LHCN-M2 (cell line): ENCODE data around the gene MESP2. TPM values are rescaled to one million over a fixed set of nuclear protein-coding genes. Genes with fewer than 3 reads are reported as not detected.
A peak's percentile ranks its signal among the peaks of the same experiment; 100 is the strongest.

ENCODE experiments used
- DNase-seq: peaks from one replicate; pipeline ENCODE4 v3.0.0-alpha.2; 2012; ENCODE audit warnings: low read depth
- polyA plus RNA-seq: library from polyadenylated mRNA; unstranded; fragments of >200 nt; gene quantifications from one replicate; pipeline ENCODE4 v1.2.1, GENCODE V29; 2012; ENCODE audit warnings: missing spikeins
- total RNA-seq: library from RNA; depleted of rRNA; stranded (reverse); fragments of >200 nt; gene quantifications from 2 replicates; pipeline ENCODE4 v1.2.3, GENCODE V29; 2014; rRNA removed

Gene MESP2, protein sequence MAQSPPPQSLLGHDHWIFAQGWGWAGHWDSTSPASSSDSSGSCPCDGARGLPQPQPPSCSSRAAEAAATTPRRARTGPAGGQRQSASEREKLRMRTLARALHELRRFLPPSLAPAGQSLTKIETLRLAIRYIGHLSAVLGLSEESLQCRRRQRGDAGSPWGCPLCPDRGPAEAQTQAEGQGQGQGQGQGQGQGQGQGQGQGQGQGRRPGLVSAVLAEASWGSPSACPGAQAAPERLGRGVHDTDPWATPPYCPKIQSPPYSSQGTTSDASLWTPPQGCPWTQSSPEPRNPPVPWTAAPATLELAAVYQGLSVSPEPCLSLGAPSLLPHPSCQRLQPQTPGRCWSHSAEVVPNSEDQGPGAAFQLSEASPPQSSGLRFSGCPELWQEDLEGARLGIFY
- 0.06 and 0.45 TPM in 2 replicates for total RNA-seq
- polyA plus RNA-seq, result 0.35 TPM

DNA sequence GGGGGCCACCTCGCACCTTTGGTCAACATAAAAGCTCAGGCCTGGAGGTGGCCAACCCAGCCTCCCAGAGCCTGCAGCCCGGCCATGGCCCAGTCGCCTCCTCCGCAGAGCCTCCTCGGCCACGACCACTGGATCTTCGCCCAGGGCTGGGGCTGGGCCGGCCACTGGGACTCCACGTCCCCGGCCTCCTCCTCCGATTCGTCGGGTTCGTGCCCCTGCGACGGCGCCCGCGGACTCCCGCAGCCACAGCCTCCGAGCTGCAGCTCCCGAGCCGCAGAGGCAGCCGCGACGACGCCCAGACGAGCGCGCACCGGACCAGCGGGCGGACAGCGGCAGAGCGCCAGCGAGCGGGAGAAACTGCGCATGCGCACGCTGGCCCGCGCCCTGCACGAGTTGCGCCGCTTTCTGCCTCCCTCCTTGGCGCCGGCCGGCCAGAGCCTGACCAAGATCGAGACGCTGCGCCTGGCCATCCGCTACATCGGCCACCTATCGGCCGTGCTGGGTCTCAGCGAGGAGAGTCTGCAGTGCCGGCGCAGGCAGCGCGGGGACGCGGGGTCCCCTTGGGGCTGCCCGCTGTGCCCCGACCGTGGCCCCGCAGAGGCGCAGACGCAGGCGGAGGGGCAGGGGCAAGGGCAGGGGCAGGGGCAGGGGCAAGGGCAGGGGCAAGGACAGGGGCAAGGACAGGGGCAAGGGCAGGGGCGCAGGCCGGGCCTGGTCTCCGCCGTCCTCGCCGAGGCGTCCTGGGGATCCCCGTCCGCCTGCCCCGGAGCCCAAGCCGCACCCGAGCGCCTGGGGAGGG lies at the start of gene MESP2:
TSS of gene MESP2 (plus strand) at position 59 of the 799 bp plus-strand sequence. CDS start at position 85, 26 bp downstream.
- DNase-seq, result peak; percentile 63

DNA sequence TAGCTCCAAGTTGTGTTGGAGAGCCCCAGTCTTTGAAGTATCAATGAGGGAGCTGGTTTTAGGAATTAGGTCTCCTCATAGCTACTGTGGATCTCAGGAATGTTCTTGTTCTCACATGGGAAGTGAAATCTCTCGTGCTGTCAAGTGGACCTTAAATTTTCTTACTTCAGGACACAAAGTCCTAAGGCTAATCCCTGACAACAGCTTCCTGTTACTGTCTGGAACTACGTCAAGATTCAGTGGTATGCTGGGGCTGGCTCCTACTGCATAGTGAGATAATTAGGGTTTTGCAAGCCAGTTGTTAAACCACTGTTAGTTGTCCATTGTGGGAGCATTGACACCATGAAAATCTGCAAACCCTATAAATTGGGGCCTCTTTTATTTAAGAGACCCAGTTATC lies 47.9 kb upstream of the MESP2 start:
- DNase-seq, result peak; percentile 69

DNA sequence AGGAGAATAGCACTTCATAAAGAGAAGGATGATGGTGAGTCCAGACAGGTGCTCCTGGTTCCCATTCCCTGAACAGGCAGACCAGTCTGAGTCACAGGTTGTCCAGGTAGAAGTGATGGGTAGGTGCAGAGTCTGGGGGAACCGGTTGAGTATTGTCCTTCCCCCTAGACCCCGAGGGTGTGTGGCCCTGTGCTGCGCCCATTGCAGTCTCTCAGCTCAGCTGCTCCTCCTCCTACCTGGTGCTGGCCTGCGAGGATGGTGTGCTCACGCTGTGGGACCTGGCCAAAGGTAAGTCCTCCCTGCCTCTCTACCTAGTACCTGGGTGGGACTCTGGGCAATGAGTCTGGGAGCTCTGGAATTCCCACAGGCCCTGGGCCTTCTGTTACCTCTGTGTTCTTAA lies 44.9 kb upstream of the MESP2 start:
- no peak for DNase-seq

DNA sequence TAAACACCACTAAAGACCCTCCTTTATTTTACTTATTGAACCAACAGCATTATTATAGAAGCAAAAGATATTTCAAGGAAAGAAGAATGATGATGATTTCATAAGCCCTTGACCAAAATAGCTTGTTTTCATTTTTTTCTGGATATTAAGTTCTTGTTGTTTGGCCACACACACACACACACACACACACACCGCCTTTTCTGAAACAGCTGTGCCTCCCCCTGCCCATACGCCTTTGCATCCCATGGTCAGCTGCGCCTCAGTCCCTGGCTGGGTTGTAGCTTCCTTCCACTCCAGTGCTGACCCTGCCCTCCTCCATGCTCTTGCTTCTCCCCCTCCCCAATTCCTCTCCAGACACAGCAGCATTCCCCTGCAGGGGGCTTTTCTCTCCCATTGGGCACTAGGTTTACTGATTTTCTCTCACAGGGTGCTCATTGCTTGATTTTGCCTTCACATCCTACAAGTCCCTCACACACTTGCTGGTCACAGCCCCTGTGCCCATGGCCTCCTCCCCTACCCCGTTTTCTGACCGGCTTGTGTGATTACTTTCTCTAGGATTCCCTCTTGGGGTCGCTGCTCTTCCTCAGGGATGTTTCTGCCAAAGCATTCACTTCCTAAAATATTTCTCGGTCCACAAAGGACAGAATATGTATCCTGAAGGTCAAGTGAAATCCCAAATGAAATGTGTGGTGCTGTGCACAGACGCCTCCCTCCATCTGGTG lies 43.5 kb upstream of the MESP2 start:
- DNase-seq, result peak; percentile 49

DNA sequence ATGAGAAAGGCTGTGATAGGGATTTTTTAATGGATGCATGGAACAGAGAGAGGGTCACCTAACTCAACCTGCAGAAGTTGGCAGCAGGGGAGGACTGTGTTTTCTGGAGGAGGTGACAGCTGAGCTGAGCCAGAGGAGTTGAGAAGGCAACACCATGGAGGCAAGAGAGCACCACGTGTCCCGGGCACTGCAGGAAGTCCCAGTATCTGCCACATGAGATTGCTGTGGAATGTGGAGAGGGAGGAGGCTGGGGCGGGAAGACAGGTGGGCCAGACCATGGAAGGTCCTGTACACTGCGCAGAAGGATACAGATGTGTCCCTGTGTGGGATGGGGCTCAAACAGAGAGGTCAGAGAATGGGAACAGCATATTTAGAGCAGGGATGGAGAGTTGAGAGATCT lies 40.4 kb upstream of the MESP2 start:
- no peak for DNase-seq

DNA sequence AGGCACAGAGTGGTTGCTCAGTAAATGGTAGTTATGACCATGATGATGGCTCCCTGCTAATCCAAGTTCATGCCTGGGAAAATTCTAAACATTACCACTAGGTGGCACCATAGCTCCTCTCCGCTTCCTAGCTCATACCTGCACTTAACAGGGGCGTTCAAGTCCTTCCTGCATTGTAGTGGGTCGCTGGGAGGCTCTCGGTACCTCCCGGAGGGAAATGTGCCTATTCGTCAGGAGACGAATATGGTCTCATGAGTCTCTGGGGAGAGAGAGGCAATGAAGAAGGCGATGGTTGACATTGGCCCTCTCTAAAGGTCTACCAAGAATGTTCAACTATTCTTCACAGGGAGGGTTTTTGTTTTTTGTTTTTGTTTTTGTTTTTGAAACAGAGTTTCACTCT lies 36.0 kb upstream of the MESP2 start:
- DNase-seq, result peak; percentile 51

DNA sequence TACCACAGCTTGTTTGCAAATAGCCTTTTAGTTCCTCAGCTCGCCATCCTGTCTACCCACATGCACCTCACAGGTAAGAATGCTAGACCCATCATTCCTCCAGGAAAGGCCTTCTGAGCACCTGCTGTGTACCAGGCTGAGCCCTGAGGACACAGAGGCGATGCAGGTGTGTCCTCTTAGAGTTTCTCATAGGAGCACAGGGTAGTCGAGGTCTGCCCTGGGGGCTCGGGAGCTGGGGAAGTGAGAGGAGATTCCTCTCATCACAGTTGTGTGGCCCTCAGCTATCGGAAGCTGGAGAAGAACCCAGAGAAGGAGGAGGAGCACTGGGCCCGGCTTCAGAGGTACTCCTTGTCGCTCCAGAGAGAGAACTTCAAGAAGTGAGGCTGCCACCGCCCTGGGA lies 33.1 kb upstream of the MESP2 start:
- no peak for DNase-seq

DNA sequence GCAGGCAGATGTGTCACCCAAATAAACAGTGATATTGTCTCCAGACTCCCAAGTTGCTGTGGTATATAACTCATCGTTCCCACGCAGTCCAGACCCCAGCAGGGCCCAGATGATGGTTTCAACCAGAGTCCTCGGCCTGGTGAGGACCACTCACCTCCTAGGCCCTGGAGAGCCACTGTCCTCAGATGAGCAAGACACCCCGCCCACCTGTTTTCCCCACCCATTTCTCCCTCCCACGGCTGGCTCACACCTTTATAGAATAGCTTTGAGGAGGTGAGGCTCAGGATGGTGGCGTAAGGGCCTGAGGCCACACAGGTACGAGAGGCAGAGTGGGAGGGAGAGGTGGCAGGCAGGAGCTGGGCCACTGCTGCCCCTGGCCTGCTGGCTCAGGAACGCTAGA lies 32.5 kb upstream of the MESP2 start:
- no peak for DNase-seq

DNA sequence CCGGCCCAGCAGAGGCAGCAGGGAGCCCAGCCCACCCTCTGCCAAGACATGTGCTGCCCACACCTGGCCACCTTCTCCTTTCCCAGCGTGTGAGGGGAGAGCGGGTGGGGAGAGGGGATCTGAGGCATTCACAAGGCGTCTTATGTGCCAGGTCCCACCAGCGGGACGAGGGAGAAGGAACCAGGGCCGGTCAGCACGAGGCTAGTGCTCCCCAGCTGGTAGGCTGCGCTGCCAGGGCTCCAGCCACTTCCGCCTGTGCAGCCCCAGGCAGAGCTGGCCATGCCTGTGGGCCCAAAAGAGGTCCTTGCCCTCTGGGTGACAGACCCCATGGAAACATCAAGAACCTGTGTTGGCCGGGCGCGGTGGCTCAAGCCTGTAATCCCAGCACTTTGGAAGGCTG lies 31.0 kb upstream of the MESP2 start:
- no peak for DNase-seq

DNA sequence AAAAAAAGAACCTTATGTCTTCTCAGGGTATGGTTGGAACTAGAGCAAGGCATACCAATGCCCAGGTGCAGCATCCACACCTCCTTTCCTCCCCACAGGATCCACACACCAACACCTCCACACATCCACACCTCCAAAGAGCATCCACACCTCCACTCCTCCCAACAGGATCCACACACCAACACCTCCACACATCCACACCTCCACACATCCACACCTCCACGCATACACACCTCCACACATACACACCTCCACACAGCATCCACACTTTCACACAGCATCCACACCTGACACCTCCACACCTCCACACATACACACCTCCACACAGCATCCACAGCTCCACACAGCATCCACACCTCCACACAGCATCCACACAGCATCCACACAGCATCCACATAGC lies 30.4 kb upstream of the MESP2 start:
- no peak for DNase-seq

DNA sequence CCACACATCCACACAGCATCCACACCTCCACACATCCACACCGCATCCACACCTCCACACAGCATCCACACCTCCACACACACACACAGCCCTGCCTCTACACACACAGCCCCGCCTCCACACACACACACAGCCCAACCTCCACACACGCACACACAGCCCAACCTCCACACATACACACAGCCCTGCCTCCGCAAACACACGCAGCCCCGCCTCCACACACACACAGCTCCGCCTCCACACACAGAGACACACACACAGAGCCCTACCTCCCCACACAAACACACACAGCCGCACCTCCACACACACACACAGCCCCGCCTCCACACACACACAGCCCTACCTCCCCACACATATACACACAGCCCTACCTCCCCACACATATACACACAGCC lies 29.7 kb upstream of the MESP2 start:
- no peak for DNase-seq

DNA sequence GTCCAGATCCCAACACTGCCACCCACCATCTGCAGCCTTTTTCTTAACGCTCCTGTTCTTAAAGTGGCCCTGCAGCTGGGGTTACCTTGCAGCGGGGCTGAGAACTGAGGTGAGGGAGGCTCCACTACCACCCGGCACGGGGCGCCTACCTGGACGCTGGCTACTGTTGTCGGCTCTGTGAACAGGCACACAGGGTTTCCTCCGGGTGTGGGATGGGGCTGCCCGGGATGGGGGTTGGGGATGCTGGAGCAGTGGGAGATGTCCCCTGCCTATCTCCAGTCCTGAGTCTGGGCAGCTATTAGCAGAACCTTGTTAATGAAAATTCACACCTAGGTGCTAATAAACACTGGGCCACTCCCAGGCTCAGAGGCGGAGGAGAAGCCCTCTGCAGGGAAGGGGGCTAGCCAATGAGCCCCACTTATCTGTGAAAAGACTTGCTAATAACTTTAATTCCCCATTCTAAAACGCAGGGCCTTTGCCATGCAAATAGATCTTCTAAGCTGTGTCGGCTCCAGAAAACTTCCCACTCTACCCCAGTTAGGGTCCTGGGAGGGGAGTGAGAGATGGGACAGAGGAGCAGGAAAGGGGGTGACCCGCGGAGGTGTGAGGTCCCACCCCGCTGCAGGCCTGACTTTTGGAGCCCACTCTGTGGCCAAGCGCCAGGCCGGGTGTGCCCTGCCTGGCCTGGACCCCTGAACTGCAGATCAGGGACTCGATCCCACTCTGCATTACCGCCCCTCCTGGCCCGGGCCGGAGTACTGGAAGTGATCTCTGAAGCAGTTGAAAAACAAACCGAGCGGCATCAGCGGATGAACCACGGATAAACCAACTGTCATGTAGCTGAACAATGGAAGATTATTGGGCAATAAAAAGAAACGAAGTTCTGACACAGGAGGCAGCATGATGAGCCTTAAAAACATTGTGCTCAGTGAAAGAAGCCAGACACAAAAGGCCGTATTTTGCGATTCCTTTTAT lies 28.1 kb upstream of the MESP2 start:
- DNase-seq, result no peak

DNA sequence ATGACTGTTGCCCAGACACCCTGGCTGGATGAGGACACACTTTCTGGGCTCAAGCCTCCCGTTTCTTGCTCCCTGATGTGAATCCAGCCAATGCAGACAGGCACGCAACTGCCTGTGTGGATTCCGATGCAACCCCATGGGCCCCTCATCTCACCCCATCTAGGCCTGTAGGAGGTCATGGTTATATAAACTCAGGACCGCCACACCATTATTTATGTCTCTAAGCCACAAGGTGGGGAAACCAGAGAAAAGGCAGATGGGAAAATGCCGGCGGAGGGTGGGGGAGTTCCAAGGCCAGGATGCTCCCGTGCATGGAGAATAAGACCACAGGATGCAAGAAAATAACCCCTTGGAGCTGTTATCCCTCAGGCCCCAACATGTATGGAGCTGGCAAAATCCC lies 27.1 kb upstream of the MESP2 start:
- no peak for DNase-seq

DNA sequence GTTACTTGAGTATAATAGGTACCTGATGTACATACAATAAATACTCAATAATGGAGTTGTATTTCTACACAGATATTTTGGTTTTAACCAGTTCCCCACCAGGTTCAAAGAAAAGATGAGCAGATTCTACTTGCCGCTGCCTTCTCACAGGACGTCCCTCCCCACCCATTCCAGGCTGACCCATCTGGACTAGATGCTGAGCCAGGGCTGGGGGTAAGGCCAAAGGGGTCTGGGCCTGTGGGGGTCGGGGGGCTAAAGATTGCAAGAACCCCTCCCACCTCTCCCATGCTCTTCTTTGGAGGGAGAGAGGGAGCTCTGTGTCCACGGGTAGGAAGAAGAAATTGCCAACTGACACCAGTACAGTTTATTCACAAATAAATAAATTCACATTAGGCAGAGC lies 26.6 kb upstream of the MESP2 start:
- DNase-seq, result no peak

DNA sequence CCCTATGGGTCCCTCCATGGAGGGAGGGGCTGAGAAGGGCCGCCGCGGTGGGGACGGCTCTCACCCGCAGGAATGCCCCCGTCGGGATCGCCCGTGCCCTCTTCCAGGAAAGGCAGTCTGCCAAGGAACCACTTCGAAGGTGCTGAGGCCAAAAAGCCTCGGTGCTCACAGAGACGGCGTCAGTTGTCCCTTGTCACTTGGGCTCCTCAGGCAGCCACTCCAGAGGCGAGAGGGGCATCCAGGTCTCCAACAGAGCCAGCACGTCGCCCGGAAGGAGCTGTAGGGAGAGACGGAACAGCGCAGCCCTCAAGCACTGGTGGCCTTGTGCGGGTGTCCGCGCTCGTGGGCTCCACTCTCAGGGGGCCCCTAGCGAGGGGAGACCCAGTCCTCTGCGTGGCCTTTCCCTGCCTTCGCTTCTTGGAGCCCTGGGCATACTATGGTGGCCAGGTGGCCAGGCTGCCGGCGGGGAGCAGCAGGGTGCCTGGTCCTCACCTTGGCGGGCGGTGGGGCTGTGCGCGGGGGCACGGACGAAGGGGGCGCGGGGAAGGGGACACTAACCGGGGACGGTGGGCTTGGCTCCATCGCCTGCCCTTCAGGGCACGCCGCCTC lies 26.1 kb upstream of the MESP2 start:
- no peak for DNase-seq

DNA sequence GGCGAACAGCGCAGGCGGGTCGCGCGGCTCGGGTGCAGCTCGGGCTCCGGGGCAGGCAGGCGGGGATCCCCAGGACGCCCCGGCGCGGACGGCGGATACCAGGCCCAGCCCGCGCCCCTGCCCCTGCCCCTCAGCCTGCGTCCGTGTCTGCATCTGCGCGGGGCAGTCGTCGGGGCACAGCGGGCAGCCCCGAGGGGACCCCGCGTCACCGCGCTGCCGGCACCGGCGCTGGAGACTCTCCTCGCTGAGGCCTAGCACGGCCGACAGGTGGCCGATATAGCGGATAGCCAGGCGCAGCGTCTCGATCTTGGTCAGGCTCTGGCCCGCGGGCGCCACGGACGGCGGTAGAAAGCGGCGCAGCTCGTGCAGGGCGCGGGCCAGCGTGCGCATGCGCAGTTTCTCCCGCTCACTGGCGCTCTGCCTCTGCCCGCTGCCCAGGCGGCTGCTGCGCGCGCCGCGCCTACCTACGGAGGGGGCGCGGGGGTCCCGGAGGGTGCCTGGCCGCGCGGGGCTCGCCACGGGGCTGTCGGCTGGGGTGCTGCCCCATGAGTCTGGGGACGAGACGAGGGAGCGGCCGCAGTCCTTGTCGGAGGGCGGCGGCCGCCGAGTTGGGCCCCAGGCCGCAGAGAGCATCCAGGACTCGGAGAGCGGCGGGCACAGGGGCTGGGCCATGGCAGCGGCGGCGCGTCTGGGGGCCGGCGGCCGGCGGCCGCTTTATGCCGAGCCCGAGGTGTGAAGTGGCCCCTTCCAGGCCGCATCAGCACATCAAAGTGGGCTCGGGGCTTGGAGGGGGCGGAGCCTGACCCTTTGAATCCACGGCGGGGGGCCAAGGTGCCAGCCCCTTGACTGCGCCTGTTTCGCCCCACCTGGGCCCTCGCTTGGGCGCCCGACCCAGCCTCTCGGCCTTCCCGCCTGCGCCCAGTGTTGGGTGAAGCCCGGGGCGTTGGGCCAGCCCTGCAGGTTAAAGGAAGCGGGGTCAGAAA lies 25.3 kb upstream of the MESP2 start, which contains the start of gene MESP1:
TSS of gene MESP1 (minus strand) at position 690 of the 983 bp plus-strand sequence. CDS start at position 672, 18 bp downstream.
- peak; percentile 86 for DNase-seq

DNA sequence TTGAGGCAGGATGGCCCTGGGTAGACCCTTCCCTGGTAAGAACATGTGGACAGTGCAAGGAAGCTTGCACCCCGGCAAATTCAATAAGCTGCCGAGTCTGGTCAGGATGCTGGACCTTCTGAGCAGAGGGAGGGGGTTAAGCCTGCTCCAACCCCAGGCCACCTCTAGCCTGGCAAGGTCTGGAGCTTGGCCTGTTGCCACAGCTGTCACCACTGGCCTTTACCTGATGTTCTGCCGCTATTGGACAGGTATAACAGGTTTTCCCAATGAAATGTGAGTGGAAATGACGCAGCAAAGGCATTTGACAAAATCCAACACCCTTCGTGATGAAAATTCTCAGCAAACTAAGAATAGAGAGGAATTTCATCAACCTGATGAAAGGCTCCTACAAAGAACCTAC lies 24.4 kb upstream of the MESP2 start:
- no peak for DNase-seq

DNA sequence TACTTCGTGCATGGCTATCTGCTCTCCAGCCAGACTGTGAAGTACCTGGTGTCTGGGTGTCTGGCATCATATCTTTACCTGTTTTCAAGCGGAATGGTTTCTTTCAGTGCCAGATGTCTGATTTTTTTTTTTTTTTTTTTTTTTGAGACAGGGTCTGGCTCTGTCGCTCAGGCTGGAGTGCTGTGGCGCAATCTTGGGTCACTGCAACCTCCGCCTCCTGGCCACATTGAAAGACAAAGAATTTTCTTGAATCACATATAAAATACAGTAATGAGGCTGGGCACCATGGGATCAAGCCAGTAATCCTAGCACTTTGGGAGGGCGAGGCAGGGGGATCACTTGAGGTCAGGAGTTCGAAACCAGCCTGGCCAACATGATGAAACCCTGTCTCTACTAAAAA lies 22.3 kb upstream of the MESP2 start:
- DNase-seq, result no peak
